DMS153 treated with DMSO at 0.1 percent for 48 hours (cell line): Measurements from ENCODE around the gene AKAP11.
A peak's percentile ranks its signal among the peaks of the same experiment; 100 is the strongest.
"Not testable (repeated sequence)": the region's sequence is repeated elsewhere in the genome, so short reads cannot be mapped to it uniquely, and the experiment has no call there.

Experiments used
- DNase-seq: peaks from one replicate; lab custom pipeline; 2025; ENCODE audit not compliant: unreplicated experiment; lab: John Stamatoyannopoulos, UW

AKAP11 gene

DNA sequence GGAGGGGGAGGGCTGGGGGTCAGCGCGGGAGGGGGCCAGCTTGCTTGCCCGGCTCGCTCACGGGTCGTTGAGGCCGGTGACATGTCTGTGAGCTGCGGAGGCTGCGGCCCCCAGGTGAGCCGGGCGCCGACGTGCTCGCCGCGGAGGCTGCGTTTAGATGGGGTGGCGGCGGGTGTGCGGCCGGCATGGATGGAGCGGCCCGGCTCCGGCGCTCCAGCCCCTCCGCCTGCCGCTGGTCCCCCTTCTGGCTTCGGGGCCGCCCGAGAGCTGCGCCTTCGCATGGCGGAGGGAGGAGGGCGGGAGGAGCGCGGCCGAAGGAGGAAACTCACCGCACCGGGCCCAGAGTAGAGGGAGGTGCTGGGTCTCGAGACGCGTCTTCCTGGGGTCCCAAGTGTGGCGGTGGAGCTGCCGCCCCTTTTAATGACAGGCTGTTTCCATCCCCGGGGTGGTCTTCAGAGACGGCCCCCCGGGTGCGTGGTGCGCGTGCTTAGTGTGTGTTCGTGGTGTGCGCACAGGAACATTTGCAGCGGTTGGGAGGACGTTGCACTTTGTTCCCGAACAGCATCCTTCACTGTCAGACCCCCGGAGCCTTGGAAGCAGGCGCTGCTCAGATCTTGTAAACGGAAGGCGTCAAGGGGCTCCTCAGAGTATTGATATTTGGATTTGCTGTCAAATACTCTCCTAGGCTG is at the start of gene AKAP11:
TSS of gene AKAP11 (plus strand) at position 38 of the 689 bp plus-strand sequence. CDS start 14,197 bp downstream, outside the sequence.
- no peak for DNase-seq

DNA sequence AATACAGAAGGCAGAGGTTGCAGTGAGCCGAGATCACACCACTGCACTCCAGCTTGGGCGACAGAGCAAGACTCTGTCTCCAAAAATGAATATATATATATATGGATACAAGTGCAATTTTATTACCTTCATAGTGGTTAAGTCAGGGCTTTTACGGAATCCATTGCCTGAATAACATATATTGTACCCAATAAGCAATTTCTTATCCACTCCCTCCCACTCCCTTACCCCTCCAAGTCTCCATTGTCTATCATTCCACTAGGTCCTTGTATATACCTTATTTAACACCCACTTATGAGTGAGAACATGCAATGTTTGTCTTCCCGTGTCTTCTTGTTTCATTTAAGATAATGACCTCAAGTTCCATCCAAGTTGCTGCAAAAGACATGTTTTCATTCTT is 48.3 kb upstream of the AKAP11 start:
- no peak for DNase-seq

DNA sequence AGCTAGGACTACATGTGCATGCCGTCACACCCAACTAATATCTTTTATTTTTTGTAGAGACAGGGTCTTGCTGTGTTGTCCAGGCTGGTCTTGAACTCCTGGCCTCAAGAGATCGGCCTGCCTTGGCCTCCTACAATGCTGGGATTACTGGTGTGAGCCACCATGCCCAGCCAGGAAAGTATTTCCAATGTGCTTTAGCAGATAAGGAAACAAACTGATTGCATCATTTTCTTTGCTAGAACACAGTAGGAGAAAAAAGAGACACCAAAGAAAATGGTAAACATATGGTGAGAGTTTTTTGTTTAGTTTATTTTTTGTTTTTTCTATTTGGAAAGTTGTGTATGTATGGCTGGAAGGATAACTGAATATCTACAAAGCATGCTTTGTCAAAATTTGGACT is 46.9 kb upstream of the AKAP11 start:
- DNase-seq, result no peak

DNA sequence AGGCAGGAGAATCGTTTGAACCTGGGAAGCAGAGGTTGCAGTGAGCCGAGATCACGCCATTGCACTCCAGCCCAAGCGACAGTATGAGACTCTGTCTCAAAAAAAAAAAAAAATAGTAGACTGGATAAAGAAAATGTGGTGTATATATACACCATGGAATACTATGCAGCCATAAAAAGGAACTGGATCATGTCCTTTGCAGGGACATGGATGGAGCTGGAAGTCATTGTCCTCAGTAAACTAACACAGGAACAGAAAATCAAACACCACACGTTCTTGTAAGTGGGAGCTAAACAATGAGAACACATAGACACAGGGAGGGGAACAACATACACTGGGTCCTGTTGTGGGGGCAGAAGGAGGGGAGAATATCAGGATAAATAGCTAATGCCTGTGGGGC is 45.2 kb upstream of the AKAP11 start:
- DNase-seq, result not testable (repeated sequence)

DNA sequence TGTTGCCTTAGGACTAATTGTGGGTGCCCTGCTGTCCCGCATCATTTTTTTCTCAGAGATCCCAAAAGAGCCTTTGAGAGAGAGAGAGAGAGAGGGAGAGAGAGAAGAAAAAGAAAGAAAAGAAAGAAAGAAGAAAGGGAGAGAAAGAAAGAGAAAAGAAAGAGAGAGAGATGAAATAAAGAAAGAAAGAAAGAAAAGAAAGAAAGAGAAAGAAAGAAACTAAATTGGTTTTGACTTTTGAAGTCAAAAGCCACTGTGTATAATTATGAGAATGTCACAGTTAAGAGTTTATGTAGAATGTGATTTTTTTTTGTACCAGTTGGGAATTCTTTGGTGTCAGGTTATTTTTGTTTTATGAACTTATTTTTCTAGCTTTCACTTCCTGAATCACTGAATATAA is 43.4 kb upstream of the AKAP11 start:
- DNase-seq, result no peak

DNA sequence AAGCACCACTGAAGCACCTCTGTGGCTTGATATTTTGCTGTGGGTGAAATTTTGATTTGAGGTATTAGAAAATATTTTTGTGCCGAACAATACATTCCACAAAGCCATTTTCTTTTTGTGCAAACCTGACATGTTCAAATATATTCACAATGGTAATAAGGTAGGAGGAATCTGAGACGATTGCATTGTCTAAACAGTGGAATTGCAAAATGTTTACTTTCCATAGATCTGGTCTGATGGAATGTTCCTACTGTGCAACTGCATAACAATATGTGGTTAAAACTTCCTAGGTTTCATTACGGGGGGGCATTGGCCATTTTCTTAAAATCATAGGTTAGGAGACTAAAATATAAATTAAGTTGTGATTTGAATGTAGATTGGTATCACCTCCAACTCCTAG is 42.7 kb upstream of the AKAP11 start:
- DNase-seq, result no peak

DNA sequence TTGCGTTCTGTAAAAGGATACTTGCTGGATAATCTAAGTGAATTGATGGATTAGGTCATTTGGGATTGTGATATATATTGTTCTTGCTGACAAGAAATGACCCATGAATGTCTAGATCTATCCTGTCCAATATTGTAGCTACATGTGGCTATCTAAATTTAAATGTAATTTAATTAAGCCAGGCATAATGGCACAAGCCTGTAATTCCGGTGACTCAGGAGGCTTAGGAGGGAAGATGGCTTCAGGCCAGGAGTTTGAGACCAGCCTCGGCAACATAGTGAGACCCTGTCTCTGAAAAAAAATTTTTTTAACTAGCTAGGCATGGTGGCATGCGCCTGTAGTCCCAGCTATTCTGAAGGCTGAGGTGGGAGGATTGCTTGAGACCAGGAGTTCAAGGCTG is 39.3 kb upstream of the AKAP11 start:
- DNase-seq, result no peak

- no peak for DNase-seq
These were observed 38.2 kb upstream of the AKAP11 start for GRCh38 chr13:42233726-42234125.

DNA sequence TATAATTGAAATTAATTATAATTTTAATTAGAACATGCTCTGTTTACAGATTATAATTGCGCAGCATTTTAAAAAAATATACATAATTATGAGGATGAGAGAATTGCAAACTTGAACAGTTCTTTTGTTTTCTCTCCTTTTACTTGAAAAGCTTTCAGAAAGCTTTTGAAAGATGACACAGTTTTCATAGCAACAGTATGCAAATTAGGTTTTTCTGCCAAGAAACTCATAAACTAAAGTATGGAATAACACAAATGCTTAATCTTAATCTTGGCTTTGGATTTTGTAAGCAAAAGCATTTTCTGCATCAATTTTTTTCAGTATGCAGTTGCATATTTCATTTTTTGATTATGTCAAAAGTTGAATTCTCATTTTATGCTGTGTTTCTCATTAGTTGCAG is 32.8 kb upstream of the AKAP11 start:
- DNase-seq, result no peak

DNA sequence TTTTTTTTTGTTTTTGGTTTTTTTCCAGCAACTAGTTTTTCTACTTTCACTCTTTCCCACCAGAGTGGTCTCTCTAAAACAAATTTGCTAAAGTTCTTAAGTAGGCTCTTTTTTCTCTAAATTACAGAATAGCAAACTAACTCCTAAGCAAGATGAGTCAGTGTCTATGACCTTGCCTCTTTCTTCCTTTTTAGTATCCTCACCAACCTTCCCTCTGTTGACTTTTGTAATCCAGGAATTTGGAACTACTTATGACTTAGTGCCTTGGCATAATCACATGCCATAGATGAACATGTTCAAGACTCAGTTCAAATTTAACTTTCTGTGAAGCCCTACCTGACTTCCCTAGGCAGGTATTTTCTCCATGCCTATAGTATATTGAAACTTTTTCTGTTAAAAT is 32.3 kb upstream of the AKAP11 start:
- no peak for DNase-seq

DNA sequence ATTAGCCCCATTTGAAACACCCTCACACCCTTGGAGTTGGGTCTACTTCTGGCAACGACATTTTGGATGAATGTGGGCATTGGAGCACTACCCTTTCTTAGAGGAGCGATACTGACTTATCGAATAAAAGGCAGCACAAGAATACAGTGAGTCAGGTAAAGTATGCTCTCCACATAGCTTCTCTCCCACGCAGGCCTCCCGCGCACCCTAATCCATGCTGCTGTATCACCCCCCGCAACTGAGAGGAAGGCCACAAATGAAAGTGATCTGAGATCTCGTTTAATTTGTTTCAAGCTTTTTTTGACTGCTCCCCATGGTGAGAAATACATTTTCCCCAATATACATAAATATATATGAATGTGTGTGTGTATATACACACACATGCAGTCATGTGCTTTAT is 25.4 kb upstream of the AKAP11 start:
- no peak for DNase-seq

GRCh38 chr13:42247883-42248282 is 24.1 kb upstream of the AKAP11 start:
- DNase-seq, result no peak

DNA sequence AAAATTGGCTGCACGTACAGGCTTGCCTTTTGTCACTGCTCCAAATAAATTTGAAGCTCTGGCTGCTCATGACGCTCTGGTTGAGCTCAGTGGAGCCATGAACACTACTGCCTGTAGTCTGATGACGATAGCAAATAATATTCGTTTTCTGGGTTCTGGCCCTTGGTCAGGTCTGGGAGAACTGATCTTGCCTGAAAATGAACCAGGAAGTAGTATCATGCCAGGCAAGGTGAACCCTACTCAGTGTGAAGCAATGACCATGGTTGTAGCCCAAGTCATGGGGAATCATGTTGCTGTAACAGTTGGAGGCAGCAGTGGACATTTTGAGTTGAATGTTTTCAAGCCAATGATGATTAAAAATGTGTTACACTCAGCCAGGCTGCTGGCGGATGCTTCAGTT is 16.1 kb upstream of the AKAP11 start:
- no peak for DNase-seq

DNA sequence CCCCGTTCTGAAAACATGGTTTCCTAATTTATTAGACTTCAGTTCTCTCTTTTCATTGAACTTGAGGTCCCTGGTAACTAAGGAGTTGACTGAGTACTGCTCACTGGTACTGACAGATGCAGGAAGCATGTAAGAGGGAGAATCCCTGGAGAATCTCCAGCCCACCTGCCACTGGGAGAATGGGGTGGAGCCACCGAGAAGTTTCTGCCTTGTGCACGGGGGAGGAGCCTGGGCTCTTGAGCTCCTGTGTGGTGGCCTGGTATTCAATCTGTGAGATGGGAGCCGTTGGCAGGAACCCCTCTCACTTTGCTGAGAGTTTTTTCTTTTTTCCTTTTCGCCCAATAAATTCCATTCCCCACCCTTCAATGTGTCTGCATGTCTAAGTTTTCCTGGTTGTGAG is 13.2 kb upstream of the AKAP11 start:
- no peak for DNase-seq

GRCh38 chr13:42259515-42259914 is 12.4 kb upstream of the AKAP11 start:
- no peak for DNase-seq

GRCh38 chr13:42260903-42261654 is 10.9 kb upstream of the AKAP11 start:
- DNase-seq, result no peak

DNA sequence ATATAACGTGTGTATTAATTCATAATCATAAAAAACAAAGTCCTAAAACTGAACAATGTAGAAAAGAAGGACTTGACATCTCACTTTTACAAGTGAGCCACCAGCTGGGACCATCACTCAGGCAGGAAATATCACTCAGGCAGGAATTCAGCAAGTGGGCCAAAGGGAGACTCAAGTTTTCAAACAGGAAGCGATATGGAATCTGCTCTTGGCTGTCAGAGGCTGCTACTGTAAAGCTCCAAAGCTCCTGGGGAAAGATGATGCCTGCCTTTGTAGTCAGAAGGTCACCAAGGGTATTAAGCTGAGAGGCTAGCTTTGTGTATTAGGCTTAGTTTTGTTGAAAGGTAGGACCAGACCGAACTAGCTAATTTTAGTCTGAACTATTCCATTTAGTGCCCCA is 5.5 kb upstream of the AKAP11 start:
- DNase-seq, result no peak

DNA sequence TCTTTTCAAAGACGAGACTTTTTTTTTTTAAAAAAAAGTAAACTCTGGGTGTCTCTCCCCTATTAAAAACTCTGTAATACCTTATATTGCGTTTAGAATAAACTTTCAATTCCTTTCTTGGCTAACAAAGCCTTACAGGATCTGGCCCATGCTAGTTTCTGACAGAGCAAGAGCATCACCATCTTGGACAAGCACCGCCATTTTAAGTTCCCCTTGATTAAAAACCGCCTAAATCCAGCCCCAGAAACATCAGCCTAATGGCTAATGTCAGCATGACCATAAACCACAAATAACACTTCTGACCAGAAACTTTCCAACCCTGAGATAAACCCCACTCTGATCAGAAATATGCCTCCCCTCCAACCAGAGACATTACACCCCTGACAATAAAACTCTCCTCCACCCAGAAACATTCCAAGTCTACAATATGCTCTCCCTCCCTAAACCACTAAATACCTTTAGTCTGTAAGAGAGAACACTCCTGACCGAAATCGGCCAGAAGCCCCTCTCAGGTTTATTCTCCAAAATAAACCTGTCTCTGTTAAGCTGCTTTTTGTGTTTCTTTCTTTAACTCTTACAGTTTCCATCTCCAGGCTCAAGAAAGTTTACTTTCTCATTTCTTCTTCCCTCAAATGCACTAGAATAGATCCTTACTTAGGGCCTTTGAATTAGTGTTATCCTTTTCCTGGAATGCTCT is 1.6 kb upstream of the AKAP11 start:
- no peak for DNase-seq

GRCh38 chr13:42270857-42271215 is 1.1 kb upstream of the AKAP11 start:
- DNase-seq, result no peak

GRCh38 chr13:42271337-42272114 is 426 bp upstream of the AKAP11 start:
- peak; percentile 90 for DNase-seq

- no peak for DNase-seq
These were observed 838 bp downstream of the AKAP11 start for GRCh38 chr13:42272804-42273175.
